Type B pancreatic cell (in vitro differentiated cells): Measurements from ENCODE around the gene IGSF11. TPM values are rescaled to one million over a fixed set of nuclear protein-coding genes. Genes with fewer than 3 reads are reported as not detected.
"Not testable (repeated sequence)": the region's sequence is repeated elsewhere in the genome, so short reads cannot be mapped to it uniquely, and the experiment has no call there.

ENCODE experiments used
- DNase-seq: peaks from one replicate; pipeline ENCODE4 v3.0.0; 2021; ENCODE audit warnings: mixed read lengths; ENCODE audit not compliant: unreplicated experiment; ENCODE audit errors: extremely low spot score
- H3K27ac Mint-ChIP-seq: 2 replicates; pipeline ENCODE4 v1.8.0; 2021; ENCODE audit warnings: mild to moderate bottlenecking, mixed read lengths
- H3K27me3 Mint-ChIP-seq: 2 replicates; pipeline ENCODE4 v1.8.0; 2021; ENCODE audit warnings: mixed read lengths
- H3K36me3 Mint-ChIP-seq: 2 replicates; pipeline ENCODE4 v1.8.0; 2021; ENCODE audit warnings: mixed read lengths
- H3K4me1 Mint-ChIP-seq: one replicate; pipeline ENCODE4 v1.8.0; 2021; ENCODE audit warnings: mixed read lengths; ENCODE audit not compliant: unreplicated experiment
- H3K4me3 Mint-ChIP-seq: 2 replicates; pipeline ENCODE4 v1.8.0; 2021; ENCODE audit warnings: mild to moderate bottlenecking, mixed read lengths
- H3K9me3 Mint-ChIP-seq: 2 replicates; pipeline ENCODE4 v1.8.0; 2021; ENCODE audit warnings: mixed read lengths
- total RNA-seq: library from RNA; stranded (reverse); gene quantifications from 2 replicates; pipeline ENCODE4 v1.2.1, GENCODE V29; 2021; ENCODE audit warnings: low replicate concordance
- TF ChIP-seq, protein P1 (sequence below): fragments of 200-600 bp; sonication (generic); conservative IDR thresholded peaks from 2 replicates; pipeline ENCODE4 v1.5.0; 2021; ENCODE audit warnings: antibody characterized with exemption, mild to moderate bottlenecking

Gene IGSF11
- total RNA-seq, 1 donor from 2014 or later, result 2.3 TPM

DNA sequence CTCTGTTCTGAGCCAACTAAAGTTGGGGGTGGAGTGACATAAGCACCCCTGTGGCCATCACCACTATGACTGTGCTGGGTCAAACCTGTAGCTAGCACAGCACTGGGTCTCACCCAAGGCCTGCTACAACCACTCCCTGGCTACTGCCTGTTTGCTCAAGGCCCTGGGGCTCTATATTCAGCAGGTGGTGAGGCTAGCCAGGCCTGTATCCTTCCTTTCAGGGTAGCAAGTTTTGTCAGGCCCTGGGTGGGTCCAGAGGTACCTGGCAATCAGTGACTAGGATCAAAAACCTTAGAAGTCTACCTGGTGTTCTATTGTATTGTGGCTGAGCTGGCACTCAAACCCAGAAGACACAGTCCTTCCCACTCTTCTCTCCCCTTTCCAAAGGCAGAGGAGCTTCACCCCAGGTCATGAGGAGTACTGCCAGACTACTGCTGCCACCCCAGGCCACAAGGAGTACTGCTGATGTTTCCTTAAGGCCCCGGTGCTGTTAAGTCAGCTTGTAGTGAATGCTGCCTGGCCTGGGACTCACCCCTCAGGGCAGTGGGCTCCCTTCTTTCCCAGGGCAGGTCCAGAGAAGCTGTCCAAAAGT is 170.8 kb downstream of the IGSF11 start:
- Mint-ChIP-seq H3K36me3 (no peaks in the 10 kb centered on the region), H3K9me3 (no peaks in the 10 kb centered on the region), H3K4me1 (no peaks in the 10 kb centered on the region), H3K4me3 (no peak overlapping the region), H3K27ac (no peak overlapping the region), H3K27me3 (peaks cover 2% of the 10 kb centered on the region)
- DNase-seq, result no peak
- TF ChIP-seq, protein P1, sequence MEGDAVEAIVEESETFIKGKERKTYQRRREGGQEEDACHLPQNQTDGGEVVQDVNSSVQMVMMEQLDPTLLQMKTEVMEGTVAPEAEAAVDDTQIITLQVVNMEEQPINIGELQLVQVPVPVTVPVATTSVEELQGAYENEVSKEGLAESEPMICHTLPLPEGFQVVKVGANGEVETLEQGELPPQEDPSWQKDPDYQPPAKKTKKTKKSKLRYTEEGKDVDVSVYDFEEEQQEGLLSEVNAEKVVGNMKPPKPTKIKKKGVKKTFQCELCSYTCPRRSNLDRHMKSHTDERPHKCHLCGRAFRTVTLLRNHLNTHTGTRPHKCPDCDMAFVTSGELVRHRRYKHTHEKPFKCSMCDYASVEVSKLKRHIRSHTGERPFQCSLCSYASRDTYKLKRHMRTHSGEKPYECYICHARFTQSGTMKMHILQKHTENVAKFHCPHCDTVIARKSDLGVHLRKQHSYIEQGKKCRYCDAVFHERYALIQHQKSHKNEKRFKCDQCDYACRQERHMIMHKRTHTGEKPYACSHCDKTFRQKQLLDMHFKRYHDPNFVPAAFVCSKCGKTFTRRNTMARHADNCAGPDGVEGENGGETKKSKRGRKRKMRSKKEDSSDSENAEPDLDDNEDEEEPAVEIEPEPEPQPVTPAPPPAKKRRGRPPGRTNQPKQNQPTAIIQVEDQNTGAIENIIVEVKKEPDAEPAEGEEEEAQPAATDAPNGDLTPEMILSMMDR, result peak; percentile 55

DNA sequence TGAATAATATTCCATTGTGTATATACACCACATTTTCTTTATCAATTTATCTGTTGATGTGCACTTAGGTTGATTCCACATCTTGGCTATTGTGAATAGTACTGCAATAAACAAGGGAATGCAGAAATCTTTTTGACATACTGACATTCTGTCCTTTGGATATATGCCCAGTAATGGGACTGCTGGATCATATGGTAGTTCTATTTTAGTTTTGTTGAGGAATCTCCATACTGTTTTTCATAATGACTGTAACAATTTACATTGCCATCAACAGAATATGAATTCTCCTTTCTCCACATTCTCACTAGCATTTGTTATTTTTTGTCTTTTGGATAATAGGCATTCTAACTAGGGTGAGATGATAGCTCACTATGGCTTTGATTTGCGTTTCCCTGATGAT is 174.7 kb downstream of the IGSF11 start:
- Mint-ChIP-seq H3K27me3 (peaks cover 5% of the 10 kb centered on the region), H3K4me1 (no peaks in the 10 kb centered on the region), H3K9me3 (peaks cover 4% of the 10 kb centered on the region), H3K27ac (no peak overlapping the region), H3K4me3 (no peak overlapping the region), H3K36me3 (no peaks in the 10 kb centered on the region)
- DNase-seq, result no peak
- TF ChIP-seq, protein P1, result no peak

DNA sequence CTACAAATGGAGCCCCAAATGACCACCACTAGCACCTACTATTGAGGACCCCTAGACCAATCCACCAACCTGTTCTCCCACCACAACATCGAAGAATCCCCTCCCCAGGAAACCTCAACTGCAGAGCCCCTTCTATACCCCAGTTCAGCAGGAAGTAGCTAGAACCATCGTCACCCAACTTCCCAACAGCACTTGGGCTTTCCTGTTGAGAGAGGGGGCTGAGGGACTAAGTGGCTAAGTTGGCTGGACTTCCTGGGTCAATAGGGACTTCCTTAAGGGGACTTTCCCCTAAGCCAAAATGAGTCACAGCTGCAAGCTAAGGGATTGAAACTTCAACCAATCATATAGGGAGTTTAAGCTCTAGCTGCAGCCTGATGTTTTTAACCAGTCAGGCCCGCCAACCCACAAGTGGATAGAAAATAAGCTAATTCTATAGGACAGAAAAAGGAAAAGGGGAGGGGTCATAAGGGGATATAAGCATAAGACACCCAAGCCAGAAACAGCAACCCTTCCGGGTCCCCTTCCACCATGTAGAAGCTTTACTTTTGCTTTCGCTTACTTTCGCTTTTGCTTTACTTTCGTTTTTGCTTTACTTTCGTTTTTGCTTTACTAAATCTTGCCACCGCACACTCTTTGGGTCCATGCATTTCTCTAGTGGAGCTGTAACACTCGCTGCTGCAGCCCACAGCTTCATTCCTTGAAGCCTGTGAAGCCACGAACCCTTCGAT is 183.0 kb downstream of the IGSF11 start:
- not testable (repeated sequence) for H3K36me3 Mint-ChIP-seq, DNase-seq, H3K27me3 Mint-ChIP-seq, H3K27ac Mint-ChIP-seq, H3K4me1 Mint-ChIP-seq, H3K4me3 Mint-ChIP-seq
- peaks cover 16% of the 10 kb centered on the region for H3K9me3 Mint-ChIP-seq

DNA sequence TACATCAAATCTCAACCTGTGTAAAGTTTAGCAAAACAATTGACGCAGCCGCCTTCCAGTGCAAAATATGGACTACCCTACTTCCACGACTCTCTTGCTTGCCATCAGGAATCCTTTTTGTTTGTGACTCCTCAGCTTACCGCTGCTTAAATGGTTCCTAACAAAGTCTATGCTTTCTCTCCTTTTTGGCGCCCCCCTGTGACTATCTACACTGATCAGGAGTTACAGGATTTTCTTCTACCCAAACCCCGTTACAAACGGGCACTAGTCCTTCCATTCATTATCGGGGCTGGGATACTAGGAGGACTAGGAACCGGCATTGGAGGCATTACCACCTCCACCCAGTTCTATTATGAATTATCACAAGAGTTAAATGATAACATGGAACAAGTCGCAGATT is 184.0 kb downstream of the IGSF11 start:
- Mint-ChIP-seq H3K4me3 (no peak overlapping the region), H3K36me3 (no peaks in the 10 kb centered on the region), H3K9me3 (peaks cover 12% of the 10 kb centered on the region), H3K27me3 (no peaks in the 10 kb centered on the region), H3K4me1 (no peaks in the 10 kb centered on the region), H3K27ac (no peak overlapping the region)
- no peak for DNase-seq
- TF ChIP-seq, protein P1, result no peak

Other genes starting within 250 kb of the IGSF11 start
- not detected in 2 replicates for gene TEX55, start 111.3 kb upstream of the IGSF11 start, total RNA-seq
- 49.2 and 105 TPM in 2 replicates for gene UPK1B, start 138.8 kb upstream of the IGSF11 start, total RNA-seq
- 23.9 and 37.2 TPM in 2 replicates for gene B4GALT4, start 206.0 kb upstream of the IGSF11 start, total RNA-seq